MCF 10A (cell line): ENCODE results near the gene DMAP1. TPM values are rescaled to one million over a fixed set of nuclear protein-coding genes. Genes with fewer than 3 reads are reported as not detected.

Source experiments
- BruUV-seq: library from RNA; stranded (reverse); fragments of 400-500 nt; replicated peaks from 2 replicates; lab custom pipeline; 2021; lab: Mats Ljungman, UMichigan
- CTCF ChIA-PET: fragments of 300-600 bp; sonication (Branson Sonifier 250); formaldehyde crosslinking; extraction: SDS; loops from one replicate; lab custom pipeline; 2021; ENCODE audit warnings: antibody characterized with exemption, inconsistent platforms; lab: Yijun Ruan, JAX
- POLR2A ChIA-PET: fragments of 300-600, 350-650 bp; sonication (Branson Sonifier 250); formaldehyde crosslinking; extraction: SDS; loops from one replicate; lab custom pipeline; 2020; ENCODE audit warnings: antibody characterized with exemption, inconsistent platforms; lab: Yijun Ruan, JAX
- DNase-seq: peaks from one replicate; pipeline ENCODE4 v3.0.0-alpha.2; 2018; ENCODE audit not compliant: unreplicated experiment
- H3K27ac Mint-ChIP-seq: one replicate; pipeline ENCODE4 v1.8.0; 2022; ENCODE audit warnings: mild to moderate bottlenecking, low read depth, mixed read lengths; ENCODE audit not compliant: unreplicated experiment
- H3K27me3 Mint-ChIP-seq: one replicate; pipeline ENCODE4 v1.8.0; 2022; ENCODE audit warnings: mixed read lengths; ENCODE audit not compliant: insufficient read depth, unreplicated experiment
- H3K36me3 Mint-ChIP-seq: one replicate; pipeline ENCODE4 v1.8.0; 2022; ENCODE audit warnings: mild to moderate bottlenecking, moderate library complexity, mixed read lengths; ENCODE audit not compliant: insufficient read depth, unreplicated experiment
- H3K4me1 Mint-ChIP-seq: one replicate; pipeline ENCODE4 v1.8.0; 2022; ENCODE audit warnings: mixed read lengths; ENCODE audit not compliant: insufficient read depth, unreplicated experiment
- H3K4me3 Mint-ChIP-seq: one replicate; pipeline ENCODE4 v1.8.0; 2022; ENCODE audit warnings: mild to moderate bottlenecking, moderate library complexity, mixed read lengths; ENCODE audit not compliant: unreplicated experiment
- H3K9me3 Mint-ChIP-seq: one replicate; pipeline ENCODE4 v1.8.0; 2022; ENCODE audit warnings: mixed read lengths; ENCODE audit not compliant: unreplicated experiment
- intact Hi-C: fragments of 100-400 bp; cut with micrococcal nuclease; formaldehyde crosslinking; loops from 2 replicates; pipeline ENCODE4 v1.14.1; 2022
- total RNA-seq: library from RNA; stranded (reverse); gene quantifications from 2 replicates; pipeline ENCODE4 v1.2.3, GENCODE V29; 2022
- TF ChIP-seq, protein P1 (sequence below): fragments of 200-600 bp; IDR thresholded peaks from one replicate; pipeline ENCODE4 v1.8.0; 2022; ENCODE audit warnings: antibody characterized with exemption, mild to moderate bottlenecking; ENCODE audit not compliant: unreplicated experiment

The DMAP1 gene
- total RNA-seq, 1 experiment from 2014 or later, result 36.6 TPM

DNA sequence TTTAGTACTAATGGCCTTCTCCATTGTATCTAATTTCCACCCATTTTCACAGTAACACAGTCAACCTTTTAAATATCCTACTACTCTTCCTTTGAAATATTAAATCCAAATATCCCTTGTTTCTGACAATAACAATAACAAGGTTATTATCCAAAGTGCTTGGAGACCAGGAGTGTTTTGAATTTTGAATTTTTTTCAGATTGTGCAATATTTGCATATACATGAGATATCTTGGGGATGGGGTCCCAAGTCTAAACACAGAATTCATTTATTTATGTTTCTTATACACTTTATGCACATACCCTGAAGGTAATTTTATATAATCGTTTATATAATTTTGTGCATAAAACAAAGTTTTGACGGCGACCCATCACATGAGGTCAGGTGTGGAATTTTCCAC is 17.5 kb downstream of the DMAP1 start:
- ChIA-PET CTCF (interaction anchor here (1.3 kb wide), 1 partner anchor 422 kb away, joined by 4 read pairs; no protein-coding TSS in a partner anchor), POLR2A (no interaction called here)
- H3K27me3 Mint-ChIP-seq, result no peaks in the 10 kb centered on the region
- TF ChIP-seq, protein P1, sequence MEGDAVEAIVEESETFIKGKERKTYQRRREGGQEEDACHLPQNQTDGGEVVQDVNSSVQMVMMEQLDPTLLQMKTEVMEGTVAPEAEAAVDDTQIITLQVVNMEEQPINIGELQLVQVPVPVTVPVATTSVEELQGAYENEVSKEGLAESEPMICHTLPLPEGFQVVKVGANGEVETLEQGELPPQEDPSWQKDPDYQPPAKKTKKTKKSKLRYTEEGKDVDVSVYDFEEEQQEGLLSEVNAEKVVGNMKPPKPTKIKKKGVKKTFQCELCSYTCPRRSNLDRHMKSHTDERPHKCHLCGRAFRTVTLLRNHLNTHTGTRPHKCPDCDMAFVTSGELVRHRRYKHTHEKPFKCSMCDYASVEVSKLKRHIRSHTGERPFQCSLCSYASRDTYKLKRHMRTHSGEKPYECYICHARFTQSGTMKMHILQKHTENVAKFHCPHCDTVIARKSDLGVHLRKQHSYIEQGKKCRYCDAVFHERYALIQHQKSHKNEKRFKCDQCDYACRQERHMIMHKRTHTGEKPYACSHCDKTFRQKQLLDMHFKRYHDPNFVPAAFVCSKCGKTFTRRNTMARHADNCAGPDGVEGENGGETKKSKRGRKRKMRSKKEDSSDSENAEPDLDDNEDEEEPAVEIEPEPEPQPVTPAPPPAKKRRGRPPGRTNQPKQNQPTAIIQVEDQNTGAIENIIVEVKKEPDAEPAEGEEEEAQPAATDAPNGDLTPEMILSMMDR, result no peak
- no peak overlapping the region for H3K4me3 Mint-ChIP-seq
- H3K9me3 Mint-ChIP-seq, result no peaks in the 10 kb centered on the region
- peaks cover 6% of the 10 kb centered on the region for H3K4me1 Mint-ChIP-seq
- H3K27ac Mint-ChIP-seq, result no peak overlapping the region
- no peak for DNase-seq
- intact Hi-C loops, result no loop called here
- peaks cover 20% of the 10 kb centered on the region for H3K36me3 Mint-ChIP-seq
- no TSS peak for BruUV-seq

DNA sequence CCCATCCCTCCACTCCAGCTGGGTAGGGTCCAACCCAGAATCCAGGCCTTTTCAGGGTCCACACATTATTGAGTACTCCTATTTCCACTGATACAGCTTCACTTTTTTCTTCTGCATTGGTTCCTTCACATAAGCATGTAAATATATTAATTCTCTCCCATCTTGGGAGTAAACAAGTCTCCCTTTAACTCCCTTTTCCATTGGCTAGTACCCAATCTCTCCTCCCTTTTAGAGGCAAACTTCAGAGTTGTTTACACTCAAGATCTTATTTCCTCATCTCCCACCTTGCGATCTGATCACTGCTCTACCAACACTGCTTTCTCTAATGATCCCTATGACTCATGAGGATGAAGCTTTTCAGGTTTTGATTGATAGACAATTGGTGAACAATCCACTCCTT is 20.3 kb downstream of the DMAP1 start:
- POLR2A ChIA-PET, result no interaction called here

DNA sequence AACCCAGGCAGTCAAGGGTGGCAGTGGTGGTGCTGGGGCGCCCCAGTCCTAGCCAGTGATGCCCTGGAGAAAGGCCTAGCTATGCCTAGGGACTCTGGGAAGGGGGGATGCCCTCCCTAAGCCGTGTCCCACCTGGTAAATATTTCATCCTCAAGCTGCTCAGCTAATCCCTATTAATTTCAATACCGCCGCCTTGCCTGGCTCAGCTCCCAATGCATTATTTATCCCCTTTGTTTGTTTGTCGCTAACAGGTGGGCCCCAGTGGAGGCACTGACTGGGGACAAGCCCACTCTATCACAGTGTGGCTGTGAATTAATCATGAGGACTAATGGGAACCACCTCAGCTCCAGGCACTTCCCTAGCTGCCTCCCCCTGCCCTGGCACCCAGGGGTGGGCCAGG is 22.5 kb downstream of the DMAP1 start:
- no peak overlapping the region for H3K4me3 Mint-ChIP-seq
- H3K9me3 Mint-ChIP-seq, result no peaks in the 10 kb centered on the region
- POLR2A ChIA-PET, result no interaction called here
- H3K27ac Mint-ChIP-seq, result no peak overlapping the region
- H3K36me3 Mint-ChIP-seq, result peaks cover 45% of the 10 kb centered on the region
- intact Hi-C loops, result no loop called here
- H3K27me3 Mint-ChIP-seq, result no peaks in the 10 kb centered on the region
- CTCF ChIA-PET, result interaction anchor here (0.5 to 1.5 kb wide), 4 partner anchors 17 to 417 kb away, joined by 3 to 4 read pairs (median 3); no protein-coding TSS in a partner anchor
- BruUV-seq, result no TSS peak
- TF ChIP-seq, protein P1, result no peak
- DNase-seq, result no peak
- no peaks in the 10 kb centered on the region for H3K4me1 Mint-ChIP-seq

More for the DNA sequence above, 20.3 kb downstream of the DMAP1 start:
- DNase-seq, result no peak
- CTCF ChIA-PET, result interaction anchor here (0.5 to 2.1 kb wide), 3 partner anchors 16 to 361 kb away, joined by 3 to 14 read pairs (median 5); no protein-coding TSS in a partner anchor
- Mint-ChIP-seq H3K4me1 (no peaks in the 10 kb centered on the region), H3K9me3 (no peaks in the 10 kb centered on the region), H3K27me3 (no peaks in the 10 kb centered on the region), H3K27ac (no peak overlapping the region), H3K4me3 (no peak overlapping the region), H3K36me3 (peaks cover 29% of the 10 kb centered on the region)
- TF ChIP-seq, protein P1, result no peak
- intact Hi-C loops, result no loop called here
- no TSS peak for BruUV-seq

DNA sequence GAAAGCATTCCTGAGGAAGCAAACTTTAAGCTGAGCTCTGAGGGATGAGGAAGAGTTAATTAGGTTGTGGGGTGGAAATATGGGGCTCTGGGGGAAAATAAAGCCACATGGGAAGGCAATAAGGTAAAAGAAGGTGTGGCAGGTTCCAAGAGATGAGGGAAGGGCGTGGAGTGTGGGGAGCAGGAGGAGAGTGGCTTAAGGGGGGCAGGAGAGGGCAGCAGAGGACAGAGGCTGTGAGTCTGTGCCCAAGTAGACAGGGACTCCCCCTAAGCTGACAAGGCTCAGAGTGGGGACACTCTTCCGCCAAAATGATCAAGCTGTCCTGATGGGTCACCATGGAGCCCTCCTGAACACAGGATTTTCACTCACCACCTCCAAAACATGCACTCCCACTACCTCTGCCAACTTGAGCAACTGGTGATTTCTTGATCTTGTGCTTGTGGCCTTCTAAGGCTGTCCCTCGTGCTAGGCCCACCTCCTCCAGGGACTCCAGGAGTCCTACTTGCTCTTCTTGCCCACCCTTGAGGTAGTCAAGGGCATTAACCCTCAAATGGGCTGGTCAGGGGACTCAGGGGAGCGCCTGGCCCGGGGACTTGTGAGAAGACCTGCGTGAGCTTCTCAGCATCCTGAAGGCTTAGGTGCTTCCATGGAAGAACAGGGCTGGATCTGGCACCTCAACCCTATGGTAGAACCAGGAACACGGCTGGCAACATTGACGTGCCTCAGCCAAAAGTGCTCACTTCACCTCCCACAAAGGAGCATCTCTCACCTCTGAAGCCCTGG is 23.4 kb downstream of the DMAP1 start:
- CTCF ChIA-PET, result interaction anchor here (0.5 to 1.5 kb wide), 7 partner anchors 12 to 416 kb away, joined by 3 to 4 read pairs (median 3); no protein-coding TSS in a partner anchor
- intact Hi-C loops, result no loop called here
- BruUV-seq, result no TSS peak

More for the DNA sequence above, 23.4 kb downstream of the DMAP1 start:
- no peaks in the 10 kb centered on the region for H3K4me1 Mint-ChIP-seq
- H3K27me3 Mint-ChIP-seq, result no peaks in the 10 kb centered on the region
- H3K9me3 Mint-ChIP-seq, result no peaks in the 10 kb centered on the region
- H3K36me3 Mint-ChIP-seq, result peaks cover 39% of the 10 kb centered on the region
- H3K4me3 Mint-ChIP-seq, result no peak overlapping the region
- POLR2A ChIA-PET, result interaction anchor here (0.9 kb wide), 1 partner anchor 90 kb away, joined by 3 read pairs; no protein-coding TSS in a partner anchor
- TF ChIP-seq, protein P1, result no peak
- H3K27ac Mint-ChIP-seq, result no peak overlapping the region
- DNase-seq, result no peak
